ENCODE data around the gene TEX22.

- TF ChIP-seq EZH2 (IDR thresholded peaks at IDR 0.05; ENCODE audit: borderline replicate concordance, low read length) (no peak), CTCF (conservative IDR thresholded peaks at IDR 0.05 in 1 of 2, IDR thresholded peaks at IDR 0.05 in 1 of 2; ENCODE audit: extremely low read depth in 1 of 2, insufficient read depth in 1 of 2, low read depth in 1 of 2, low read length in 2 of 2) (no peak)
These were observed 40.0 kb upstream of the TEX22 start for GRCh38 chr14:105358140-105358846.

Data from mammary epithelial cell (primary cell).